OCI-LY7 (cell line): ENCODE data around the gene LZTS2.

ENCODE experiments used
- EZH2phosphoT487 ChIP-seq: fragments of 200-600 bp; sonication (generic); IDR thresholded peaks from 2 replicates; pipeline ENCODE4 v1.6.1; 2018; ENCODE audit warnings: low read depth, borderline replicate concordance, mild to moderate bottlenecking, mixed run types, antibody characterized with exemption, low read length, moderate library complexity, mixed read lengths
- TF ChIP-seq, protein P1 (sequence below): fragments of 200-600 bp; sonication (generic); conservative IDR thresholded peaks from 2 replicates; pipeline ENCODE4 v1.5.1; 2014; ENCODE audit warnings: mild to moderate bottlenecking, antibody characterized with exemption, low read length, moderate library complexity, mixed read lengths

DNA sequence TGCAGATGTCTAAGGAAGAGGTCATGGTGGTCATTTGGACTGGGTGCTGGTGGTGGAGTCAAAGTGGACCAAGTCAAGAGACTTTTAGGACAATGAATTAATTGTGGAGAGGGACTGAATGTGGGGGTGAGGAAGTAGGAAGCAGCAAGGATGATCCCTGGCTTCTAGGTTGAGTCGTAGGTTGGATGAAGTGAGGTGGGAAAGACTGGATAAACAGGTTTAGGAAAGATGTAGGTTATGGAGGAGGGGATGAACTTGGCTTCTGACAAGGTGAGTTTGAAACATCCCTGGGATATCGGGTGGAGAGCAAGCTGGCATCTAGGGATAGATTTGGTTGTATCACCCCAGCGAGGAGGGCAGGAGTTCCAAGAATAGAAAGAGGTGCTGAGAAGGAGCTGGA lies 22.7 kb upstream of the LZTS2 start:
- TF ChIP-seq, protein P1, sequence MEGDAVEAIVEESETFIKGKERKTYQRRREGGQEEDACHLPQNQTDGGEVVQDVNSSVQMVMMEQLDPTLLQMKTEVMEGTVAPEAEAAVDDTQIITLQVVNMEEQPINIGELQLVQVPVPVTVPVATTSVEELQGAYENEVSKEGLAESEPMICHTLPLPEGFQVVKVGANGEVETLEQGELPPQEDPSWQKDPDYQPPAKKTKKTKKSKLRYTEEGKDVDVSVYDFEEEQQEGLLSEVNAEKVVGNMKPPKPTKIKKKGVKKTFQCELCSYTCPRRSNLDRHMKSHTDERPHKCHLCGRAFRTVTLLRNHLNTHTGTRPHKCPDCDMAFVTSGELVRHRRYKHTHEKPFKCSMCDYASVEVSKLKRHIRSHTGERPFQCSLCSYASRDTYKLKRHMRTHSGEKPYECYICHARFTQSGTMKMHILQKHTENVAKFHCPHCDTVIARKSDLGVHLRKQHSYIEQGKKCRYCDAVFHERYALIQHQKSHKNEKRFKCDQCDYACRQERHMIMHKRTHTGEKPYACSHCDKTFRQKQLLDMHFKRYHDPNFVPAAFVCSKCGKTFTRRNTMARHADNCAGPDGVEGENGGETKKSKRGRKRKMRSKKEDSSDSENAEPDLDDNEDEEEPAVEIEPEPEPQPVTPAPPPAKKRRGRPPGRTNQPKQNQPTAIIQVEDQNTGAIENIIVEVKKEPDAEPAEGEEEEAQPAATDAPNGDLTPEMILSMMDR = no peak
- no peak for TF ChIP-seq EZH2phosphoT487
